Effector memory CD4-positive, alpha-beta T cell (primary cell): ENCODE results near the gene STK32C.

Experiments
- DNase-seq, 3 donors: peaks; one replicate each; pipeline ENCODE4 v3.0.0-alpha.2; 2020
- H3K27ac ChIP-seq: 2 replicates; pipeline ENCODE4 v1.7.0; 2013; ENCODE audit warnings: mild to moderate bottlenecking, low read length, moderate library complexity; ENCODE audit not compliant: insufficient read depth, poor library complexity, severe bottlenecking
- H3K27me3 ChIP-seq: replicated peaks from 2 replicates; pipeline ENCODE4 v1.7.0; 2013; ENCODE audit warnings: mild to moderate bottlenecking, low read length; ENCODE audit not compliant: insufficient read depth, control insufficient read depth, poor library complexity, severe bottlenecking
- H3K36me3 ChIP-seq: 2 replicates; pipeline ENCODE4 v1.7.0; 2013; ENCODE audit warnings: mild to moderate bottlenecking, low read length, moderate library complexity; ENCODE audit not compliant: control insufficient read depth, insufficient read depth
- H3K4me1 ChIP-seq: 2 replicates; pipeline ENCODE4 v1.7.0; 2013; ENCODE audit warnings: low read length, mild to moderate bottlenecking; ENCODE audit not compliant: control insufficient read depth, insufficient read depth, poor library complexity, severe bottlenecking
- H3K4me3 ChIP-seq: 2 replicates; pipeline ENCODE4 v1.7.0; 2013; ENCODE audit warnings: low read length, low read depth, mild to moderate bottlenecking; ENCODE audit not compliant: insufficient read depth, poor library complexity, severe bottlenecking
- H3K9me3 ChIP-seq: 2 replicates; pipeline ENCODE4 v1.7.0; 2013; ENCODE audit warnings: mild to moderate bottlenecking, low read length, moderate library complexity; ENCODE audit not compliant: control insufficient read depth

Gene STK32C

DNA sequence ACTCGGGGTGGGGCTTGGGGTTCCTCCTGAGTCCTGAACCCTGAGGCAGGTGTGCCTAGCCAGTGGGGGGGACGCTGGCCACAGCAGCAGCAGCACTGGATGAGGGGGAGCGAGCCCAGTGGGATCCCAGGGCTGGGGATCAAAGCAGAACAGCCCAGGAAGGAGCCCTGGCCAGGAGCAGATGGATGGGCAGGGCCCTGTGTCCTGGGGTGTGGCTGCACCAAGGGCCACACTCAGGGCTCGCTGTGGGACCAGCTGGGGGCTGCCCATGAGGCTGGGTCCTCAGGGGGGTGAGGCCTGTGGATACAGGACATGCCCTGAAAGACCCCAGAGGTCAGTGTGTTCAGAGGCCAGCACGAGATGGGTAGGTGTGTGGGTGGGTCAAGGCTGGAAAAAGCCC lies 50.9 kb downstream of the STK32C start:
- H3K27me3 ChIP-seq, result no peaks in the 10 kb centered on the region
- no peaks in the 10 kb centered on the region for H3K9me3 ChIP-seq
- H3K27ac ChIP-seq, result no peak overlapping the region
- no peak overlapping the region for H3K4me3 ChIP-seq
- no peak for DNase-seq
- H3K36me3 ChIP-seq, result no peaks in the 10 kb centered on the region
- no peaks in the 10 kb centered on the region for H3K4me1 ChIP-seq

GRCh38 chr10:132255489-132256344 lies 52.0 kb downstream of the STK32C start:
- Histone ChIP-seq H3K9me3 (no peaks in the 10 kb centered on the region), H3K27ac (no peak overlapping the region), H3K36me3 (no peaks in the 10 kb centered on the region), H3K27me3 (no peaks in the 10 kb centered on the region), H3K4me3 (no peak overlapping the region), H3K4me1 (no peaks in the 10 kb centered on the region)
- no peak for DNase-seq

- no peak for DNase-seq
- Histone ChIP-seq H3K27ac (no peak overlapping the region), H3K36me3 (no peaks in the 10 kb centered on the region), H3K27me3 (no peaks in the 10 kb centered on the region), H3K4me1 (no peaks in the 10 kb centered on the region), H3K9me3 (no peaks in the 10 kb centered on the region), H3K4me3 (no peak overlapping the region)
Observed at GRCh38 chr10:132254841-132255240, 52.9 kb downstream of the STK32C start.

DNA sequence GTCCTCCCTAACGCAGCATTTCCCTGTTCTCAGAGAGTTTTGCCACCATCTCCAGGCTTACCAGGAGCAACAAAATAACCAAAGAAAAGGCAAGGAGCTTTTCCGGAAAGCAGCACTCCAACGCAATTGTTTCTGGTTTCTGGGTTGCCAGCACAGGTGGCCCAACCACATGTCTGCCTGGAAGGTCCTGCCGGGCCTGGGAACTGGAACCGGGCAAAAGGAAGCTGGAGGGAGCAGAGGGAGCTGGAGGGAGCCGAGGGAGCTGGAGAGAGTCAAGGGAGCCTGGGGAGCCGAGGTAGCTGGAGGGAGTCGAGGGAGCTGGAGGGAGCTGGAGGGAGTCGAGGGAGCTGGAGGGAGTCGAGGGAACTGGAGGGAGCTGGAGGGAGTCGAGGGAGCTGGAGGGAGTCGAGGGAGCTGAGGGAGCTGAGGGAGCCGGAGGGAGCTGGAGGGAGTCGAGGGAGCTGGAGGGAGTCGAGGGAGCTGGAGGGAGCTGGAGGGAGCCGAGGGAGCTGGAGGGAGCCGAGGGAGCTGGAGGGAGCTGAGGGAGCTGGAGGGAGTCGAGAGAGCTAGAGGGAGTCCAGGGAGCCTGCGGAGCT lies 54.6 kb downstream of the STK32C start:
- H3K27me3 ChIP-seq, result no peaks in the 10 kb centered on the region
- no peaks in the 10 kb centered on the region for H3K9me3 ChIP-seq
- H3K27ac ChIP-seq, result no peak overlapping the region
- no peaks in the 10 kb centered on the region for H3K36me3 ChIP-seq
- no peak for DNase-seq
- no peak overlapping the region for H3K4me3 ChIP-seq
- no peaks in the 10 kb centered on the region for H3K4me1 ChIP-seq

- H3K4me3 ChIP-seq, result no peak overlapping the region
- H3K9me3 ChIP-seq, result no peaks in the 10 kb centered on the region
- H3K27ac ChIP-seq, result no peak overlapping the region
- no peaks in the 10 kb centered on the region for H3K4me1 ChIP-seq
- DNase-seq, result no peak
- H3K36me3 ChIP-seq, result no peaks in the 10 kb centered on the region
- no peaks in the 10 kb centered on the region for H3K27me3 ChIP-seq
Observed at GRCh38 chr10:132252412-132252811, 55.3 kb downstream of the STK32C start.

DNA sequence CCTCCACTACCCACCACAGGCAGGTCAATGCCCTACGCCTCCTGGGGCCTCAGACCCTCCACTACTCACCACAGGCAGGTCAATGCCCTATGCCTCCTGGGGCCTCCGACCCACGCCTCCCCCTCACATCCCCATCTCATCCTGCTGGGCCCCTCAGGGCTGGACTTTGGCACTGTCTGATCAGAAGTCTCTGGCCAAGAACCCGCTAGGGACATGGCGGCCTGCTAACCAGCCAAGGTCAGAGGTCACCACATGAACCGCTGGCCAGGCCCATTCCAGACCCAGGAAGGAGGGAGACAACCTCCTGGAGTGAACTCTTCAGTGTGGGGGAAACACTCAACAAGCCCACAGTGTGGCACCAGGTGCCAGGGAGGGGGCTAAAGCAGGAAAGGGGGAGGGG lies 55.8 kb downstream of the STK32C start:
- no peak overlapping the region for H3K4me3 ChIP-seq
- no peaks in the 10 kb centered on the region for H3K27me3 ChIP-seq
- no peaks in the 10 kb centered on the region for H3K36me3 ChIP-seq
- H3K9me3 ChIP-seq, result no peaks in the 10 kb centered on the region
- H3K27ac ChIP-seq, result no peak overlapping the region
- DNase-seq, result no peak
- H3K4me1 ChIP-seq, result no peaks in the 10 kb centered on the region

DNA sequence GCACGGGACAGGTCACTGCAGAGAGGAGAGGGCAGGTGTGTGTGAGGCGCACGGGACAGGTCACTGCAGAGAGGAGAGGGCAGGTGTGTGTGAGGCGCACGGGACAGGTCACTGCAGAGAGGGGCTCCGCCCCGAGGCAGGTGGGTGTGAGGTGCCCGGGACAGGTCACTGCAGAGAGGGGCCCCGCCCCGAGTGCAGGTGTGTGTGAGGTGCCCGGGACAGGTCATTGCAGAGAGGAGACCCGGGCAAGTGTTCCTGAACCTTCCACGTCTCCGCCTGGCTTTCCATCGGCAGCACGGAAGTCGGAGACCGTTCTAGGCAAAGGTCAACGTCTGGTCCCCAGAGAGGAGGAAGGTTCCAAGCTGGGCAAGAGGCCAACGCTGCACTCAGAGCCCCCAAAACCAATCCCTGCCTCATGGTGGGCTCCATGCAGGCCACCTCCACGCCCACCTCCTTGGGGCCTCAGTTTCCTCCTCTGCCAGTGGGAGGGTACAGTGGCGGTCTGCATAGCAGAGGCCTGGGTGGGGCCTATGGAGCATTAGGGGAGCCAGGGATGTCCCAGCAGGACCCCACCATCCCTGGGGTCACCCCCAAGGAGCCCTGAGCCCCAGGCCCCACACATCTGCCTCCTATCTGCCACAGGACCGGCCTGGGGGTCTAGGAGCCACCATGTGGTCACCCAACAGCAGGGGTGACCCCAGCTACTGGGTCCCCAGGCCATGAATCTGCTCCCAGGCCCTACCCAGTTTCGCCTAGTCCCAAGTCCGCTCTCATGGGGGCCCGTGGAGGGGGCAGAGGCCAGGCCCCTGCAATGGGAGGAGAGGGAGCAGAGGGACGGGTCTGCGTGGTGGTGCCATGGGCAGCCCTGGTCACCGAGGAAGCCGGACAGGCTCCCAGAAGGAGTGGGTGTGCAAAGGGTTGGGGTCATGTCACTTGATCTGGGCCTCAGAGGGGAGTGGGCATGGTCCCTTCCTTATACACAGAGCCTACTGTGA lies 57.0 kb downstream of the STK32C start:
- Histone ChIP-seq H3K9me3 (no peaks in the 10 kb centered on the region), H3K4me3 (no peak overlapping the region), H3K27ac (no peak overlapping the region), H3K4me1 (no peaks in the 10 kb centered on the region), H3K27me3 (no peaks in the 10 kb centered on the region), H3K36me3 (no peaks in the 10 kb centered on the region)
- DNase-seq, result no peak

GRCh38 chr10:132249824-132250375 lies 57.9 kb downstream of the STK32C start:
- Histone ChIP-seq H3K9me3 (no peaks in the 10 kb centered on the region), H3K36me3 (no peaks in the 10 kb centered on the region), H3K4me3 (no peak overlapping the region), H3K27ac (no peak overlapping the region), H3K4me1 (no peaks in the 10 kb centered on the region), H3K27me3 (no peaks in the 10 kb centered on the region)
- no peak for DNase-seq

DNA sequence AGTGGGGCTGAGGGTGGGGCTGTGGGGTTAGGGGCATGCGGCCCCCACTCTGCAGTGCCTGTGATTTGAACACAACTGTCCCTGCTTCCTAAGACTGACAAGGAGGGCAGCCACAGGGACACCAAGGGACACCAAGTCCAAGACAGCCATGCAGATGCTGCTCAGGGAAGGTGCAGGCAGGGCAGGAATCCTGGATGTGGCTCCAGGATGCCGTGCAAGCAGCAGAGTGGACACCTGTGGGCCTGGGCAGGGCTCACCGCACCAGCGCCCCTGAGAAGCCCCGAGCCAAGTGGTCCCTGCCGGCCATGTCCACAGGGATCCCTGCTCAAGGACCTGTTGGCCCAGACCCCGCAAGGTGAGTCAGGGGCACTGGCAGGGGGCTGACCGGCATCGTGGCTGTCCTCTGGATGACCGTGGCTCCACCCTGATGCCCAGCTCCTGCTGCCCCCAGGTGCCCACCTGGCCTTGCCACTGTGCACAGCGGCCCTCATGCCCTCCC lies 58.5 kb downstream of the STK32C start:
- Histone ChIP-seq H3K9me3 (no peaks in the 10 kb centered on the region), H3K36me3 (no peaks in the 10 kb centered on the region), H3K27me3 (no peaks in the 10 kb centered on the region), H3K27ac (no peak overlapping the region), H3K4me3 (no peak overlapping the region), H3K4me1 (no peaks in the 10 kb centered on the region)
- no peak for DNase-seq
